T1000 (cell line): ENCODE data around the gene HTD2.

Experiments
- DNase-seq: peaks from one replicate; lab custom pipeline; 2025; ENCODE audit warnings: mixed read lengths; lab: John Stamatoyannopoulos, UW

Gene HTD2

DNA sequence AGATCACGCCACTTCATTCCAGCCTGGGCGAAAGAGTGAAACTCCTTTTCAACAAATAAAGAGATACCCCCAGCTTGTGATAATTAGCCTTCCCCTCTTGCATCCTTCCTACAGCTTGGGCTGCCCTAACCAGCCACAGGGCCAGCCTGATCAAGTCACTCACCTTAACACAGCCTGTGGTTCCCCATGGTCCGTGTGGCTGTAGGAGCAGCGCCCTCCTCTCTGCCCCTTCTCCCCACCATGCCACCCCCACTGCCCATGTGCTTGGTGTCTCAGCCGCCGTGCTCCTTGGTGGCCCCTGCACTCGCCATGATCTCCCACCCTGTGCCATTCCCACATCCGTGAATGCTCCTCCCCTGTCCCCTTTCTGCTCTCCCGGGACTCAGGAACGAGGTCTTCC lies 13.5 kb upstream of the HTD2 start:
- no peak for DNase-seq

DNA sequence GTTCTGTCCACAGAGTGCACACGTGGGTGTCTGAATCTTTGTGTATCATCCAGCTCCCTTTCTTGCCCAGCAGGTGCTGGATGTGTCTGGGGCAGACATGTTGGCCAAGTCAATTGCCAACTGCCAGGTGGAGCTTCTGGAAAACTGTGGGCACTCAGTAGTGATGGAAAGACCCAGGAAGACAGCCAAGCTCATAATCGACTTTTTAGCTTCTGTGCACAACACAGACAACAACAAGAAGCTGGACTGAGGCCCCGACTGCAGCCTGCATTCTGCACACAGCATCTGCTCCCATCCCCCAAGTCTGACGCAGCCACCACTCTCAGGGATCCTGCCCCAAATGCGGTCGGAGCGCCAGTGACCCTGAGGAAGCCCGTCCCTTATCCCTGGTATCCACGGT lies 12.8 kb upstream of the HTD2 start:
- no peak for DNase-seq

DNA sequence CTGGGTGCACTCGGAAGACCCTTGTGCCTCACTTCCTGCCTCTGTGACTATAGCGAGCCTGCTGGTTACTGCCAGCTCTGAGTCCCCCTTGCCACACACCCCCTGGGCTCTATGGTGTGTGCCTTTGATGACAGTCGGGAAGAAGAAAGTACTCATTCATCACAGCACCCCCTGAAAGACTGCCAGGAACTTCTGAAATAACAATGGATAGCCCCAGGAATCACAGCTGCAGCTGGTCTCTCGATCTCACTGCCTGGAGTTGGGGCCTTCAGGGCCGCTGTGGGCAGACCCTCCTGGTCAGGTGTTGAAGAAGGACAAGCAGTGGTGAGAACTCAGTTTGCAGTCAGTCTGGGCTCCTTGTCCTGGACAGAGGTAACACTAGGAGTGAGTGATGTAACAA lies 10.1 kb upstream of the HTD2 start:
- DNase-seq, result no peak

DNA sequence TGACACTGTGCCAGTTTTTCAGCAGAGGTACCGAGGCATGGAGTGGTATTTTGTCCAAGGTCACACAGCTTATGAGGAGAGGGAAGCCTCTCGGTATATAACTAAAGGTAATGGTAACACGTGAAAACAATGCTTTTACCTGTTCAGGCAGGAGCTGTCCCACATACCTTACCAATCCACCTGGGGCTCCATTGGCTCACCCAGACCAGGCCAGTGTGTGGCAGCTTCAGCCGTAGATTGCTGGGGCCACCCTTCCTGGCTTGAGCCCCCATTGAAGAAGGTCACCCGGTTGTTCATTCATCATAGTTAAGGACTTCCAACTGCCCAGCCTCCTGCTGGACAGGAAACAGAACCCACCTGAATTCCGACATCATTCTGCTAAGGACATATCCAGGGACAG lies 9.5 kb upstream of the HTD2 start:
- no peak for DNase-seq

DNA sequence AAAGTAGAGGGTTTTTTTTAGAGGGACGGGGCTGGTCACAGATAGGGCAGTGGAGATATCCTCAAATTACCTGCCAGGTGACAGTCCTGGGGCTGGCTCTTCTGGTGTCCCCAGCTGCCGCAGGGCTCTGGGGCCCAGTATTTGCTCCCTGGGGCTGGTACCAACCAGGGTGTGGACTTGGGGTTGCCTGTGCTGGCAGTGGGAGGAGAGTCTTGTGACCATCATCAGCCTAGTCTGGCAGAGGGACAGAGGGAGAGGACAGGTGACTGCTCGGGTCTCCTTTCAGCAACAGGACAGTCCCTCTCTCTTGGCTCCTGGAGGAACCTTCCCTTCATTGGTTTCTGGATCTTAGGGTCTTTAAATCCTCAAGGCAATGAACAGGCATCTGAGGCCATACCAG lies 8.1 kb upstream of the HTD2 start:
- no peak for DNase-seq

DNA sequence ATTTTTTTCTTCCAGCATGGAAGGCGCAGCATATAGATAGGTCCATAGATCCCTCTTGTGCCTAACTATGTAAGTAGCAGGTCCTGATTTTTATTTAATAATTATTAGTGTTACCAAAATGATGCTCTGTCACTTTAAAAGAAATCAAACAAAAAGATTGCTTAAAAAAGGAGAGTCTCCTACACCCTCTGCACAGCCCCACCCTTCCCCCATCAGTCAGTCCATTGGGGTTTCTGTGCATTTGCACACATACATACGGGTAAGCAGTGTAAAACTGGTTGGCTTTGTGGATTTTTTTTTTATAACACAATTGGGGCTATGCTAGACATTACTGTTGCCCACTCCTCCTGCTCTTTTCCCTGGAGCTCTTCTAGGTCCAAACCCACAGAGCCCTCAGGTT lies 7.2 kb upstream of the HTD2 start:
- no peak for DNase-seq

DNA sequence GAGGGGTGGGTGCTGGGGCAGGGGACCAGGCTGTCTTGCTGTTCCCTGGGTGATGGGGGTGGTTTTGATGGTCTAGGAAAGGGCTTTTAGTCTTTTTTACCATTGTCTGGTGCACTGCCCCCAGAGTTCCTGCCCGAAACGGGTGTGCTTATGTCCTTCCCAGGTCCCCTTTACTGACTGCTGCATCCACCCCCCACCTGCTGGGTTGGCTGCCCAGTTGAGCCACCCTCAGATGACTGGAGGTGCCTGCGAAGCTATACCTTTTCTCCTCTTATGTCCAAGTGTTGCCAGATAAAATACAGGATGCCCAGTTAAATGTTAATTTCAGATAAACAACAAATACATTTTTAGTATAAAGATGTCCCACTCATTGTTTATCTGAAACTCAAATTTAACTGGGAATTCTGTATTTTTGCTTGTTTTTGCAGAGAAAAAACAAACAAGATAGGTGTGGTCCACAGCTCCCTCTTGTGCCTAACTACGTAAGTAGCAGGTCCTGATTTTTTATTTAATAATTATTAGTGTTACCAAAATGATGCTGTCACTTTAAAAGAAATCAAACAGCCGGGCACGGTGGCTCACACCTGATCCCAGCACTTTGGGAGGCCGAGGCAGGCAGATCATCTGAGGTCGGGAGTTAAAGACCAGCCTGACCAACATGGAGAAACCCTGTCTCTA lies 6.3 kb upstream of the HTD2 start:
- DNase-seq, result no peak

DNA sequence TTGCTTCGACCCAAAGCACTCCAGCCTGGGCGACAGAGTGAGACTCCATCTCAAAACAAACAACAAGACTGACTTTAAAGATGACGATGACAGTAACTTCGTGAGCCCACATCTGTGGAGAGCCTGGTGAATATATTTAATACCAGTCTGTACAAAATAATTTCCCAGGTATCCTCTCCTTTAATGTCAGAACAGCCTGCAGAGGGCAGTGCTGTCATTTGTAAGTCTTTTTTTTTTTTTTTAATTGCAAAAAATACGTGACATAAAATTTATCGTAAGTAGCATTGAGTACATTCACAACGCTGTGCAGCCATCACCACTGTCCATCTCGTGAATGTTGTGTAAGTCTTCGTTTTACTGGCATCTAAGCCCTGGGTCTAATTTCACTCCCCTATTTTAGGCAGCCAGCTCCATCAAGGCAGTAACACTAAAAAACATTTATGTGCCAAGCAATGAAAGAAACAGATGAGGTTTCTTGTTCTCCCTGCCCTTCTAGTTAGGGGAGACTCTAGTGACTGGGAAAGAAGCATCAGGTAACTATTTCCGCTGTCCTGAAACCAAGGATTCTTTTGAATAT lies 1.4 kb downstream of the HTD2 start:
- DNase-seq, result no peak

DNA sequence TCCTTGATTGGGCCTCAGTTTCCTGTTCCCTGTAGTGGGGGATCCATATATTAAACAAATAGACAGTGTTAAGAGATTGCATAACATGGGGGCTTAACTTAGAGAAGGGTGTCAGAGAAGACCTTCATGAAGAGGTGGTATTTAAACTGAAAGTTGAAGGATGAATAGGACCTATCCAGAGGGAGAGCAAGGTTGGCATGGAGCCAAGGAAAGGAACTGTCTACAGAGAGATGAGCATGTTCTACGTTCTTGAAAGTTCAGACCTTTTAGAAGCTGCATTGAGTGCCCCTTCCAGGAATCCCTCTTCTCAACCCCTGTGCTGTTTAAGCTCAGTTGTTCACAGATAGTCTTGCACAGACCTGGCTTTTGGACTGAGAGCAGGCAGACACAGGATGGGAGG lies 2.4 kb downstream of the HTD2 start:
- DNase-seq, result no peak

DNA sequence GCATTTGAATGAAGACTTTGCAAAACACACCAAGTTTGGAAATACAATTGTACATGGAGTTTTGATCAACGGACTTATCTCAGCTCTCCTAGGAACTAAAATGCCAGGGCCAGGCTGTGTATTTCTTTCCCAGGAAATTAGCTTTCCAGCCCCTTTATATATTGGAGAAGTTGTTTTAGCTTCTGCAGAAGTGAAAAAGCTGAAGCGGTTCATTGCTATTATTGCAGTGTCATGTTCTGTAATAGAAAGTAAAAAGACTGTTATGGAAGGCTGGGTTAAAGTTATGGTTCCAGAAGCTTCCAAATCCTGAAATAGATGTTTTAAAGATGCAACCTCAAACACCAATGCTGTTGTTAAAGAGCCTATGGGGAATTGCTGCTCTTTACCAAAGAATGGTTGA lies 11.5 kb downstream of the HTD2 start:
- DNase-seq, result no peak

DNA sequence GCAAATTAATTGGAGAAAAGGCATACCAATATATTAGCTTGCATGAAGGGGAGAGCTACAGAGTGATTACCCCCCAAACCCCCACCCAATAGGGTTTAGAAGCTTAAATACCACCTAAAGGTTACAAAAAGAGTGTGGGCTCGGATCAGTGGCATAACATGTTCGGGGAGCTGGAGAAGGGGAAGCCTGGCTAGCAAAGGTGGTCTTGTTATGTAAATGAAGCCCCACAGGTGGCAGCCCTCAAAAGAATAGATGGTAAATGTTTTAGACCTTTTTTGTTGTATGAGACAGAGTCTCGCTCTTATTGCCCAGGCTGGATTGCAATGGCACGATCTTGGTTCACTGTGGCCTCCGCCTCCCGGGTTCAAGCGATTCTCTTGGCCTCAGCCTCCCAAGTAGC lies 15.5 kb downstream of the HTD2 start:
- no peak for DNase-seq

DNA sequence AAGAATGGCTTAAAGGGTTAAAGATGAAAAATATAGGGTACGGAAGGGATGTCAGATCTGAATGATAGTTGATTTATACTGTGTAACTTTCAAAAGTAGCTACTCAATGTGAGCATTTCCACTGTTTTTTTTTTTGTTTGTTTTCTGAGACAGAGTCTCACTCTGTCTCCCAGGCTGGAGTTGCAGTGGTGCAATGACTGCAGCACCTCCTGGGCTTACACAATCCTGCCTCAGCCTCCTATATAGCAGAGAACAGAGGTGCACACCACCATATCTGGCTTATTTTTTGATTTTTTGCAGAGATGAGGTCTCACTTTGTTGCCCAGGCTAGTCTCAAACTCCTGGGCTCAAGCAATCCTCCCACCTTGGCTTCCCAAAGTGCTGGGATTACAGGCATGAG lies 16.5 kb downstream of the HTD2 start:
- no peak for DNase-seq

DNA sequence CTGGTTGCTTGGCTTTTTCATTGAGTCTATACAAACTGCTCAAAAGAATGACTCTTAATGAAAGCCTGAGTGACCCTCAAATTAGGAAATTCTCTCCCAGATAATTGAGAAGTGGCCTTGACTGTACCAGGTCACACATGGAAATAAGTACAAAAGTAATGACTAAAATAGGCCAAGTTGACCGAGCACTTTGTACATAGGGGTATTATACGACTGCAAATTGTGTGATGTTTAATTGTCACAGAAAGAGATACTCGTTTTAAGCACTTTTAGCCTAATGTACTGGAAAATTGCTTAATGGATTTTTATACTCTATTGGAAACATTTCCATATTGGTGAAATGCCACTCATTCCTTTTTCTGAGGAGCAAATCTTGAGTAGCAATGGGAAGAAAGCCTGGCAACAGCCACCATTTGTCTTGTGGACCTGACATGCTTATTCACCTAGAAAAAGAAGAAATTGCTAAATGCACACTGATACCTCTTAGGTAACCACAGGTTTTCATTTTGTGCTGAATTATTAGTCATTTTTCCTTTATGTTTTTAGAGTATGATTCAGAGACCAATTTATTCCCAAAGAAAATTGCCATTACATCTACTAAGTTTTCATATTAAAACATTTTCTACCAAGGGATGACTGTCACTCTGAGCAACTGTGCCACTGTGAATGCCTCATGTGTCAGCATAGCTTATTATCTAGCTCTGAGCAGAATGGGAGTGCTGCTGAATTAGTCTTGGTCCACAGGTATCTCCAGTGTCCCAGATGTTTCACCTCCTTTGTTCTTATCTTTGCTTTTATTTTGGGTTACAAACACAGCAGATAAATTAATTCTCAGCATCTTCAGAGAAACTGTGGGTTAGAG lies 17.4 kb downstream of the HTD2 start:
- no peak for DNase-seq

DNA sequence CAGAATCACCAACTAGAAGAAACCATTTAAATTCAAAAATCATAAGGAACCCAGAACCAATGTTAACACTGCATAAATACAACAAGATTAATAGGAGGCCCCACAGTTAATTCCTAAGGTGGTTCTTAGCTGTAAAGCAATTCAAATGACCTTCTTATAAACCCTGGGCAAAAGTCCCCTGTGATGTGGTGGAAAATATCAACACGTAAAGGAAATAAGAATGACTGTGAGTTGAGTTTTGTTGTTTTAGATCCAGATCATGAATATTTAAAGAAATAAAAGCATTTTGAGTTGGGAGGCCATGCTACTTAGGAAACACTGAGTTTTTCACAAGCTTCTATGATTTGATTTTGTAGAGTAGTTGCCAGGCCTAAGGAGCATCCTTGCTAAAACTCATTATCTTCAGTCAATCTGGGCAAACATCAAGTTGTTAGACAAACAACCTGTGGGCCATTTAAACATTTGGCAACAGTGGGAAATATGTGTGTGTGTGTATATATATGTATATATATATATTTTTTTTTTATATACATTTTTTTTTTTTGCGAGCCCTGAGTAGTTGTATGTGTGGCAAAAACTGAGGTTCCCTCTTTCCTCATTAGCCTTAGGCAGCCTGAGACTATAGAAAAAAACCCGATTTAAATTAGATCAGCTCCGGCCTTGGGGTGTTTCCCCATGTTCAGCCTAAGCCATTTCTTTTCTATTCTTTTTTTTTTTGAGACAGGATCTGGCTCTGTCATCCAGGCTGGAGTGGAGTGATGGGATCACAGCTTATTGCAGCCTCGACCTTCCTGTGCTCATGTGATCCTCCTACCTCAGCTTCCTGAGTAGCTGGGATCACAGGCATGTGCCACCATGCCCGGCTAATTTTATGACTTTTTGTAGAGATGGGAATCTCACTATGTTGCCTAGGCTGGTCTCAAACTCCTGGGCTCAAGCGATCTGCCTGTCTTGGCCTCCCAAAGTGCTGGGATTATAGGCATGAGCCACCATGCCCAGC lies 18.4 kb downstream of the HTD2 start:
- DNase-seq, result no peak

DNA sequence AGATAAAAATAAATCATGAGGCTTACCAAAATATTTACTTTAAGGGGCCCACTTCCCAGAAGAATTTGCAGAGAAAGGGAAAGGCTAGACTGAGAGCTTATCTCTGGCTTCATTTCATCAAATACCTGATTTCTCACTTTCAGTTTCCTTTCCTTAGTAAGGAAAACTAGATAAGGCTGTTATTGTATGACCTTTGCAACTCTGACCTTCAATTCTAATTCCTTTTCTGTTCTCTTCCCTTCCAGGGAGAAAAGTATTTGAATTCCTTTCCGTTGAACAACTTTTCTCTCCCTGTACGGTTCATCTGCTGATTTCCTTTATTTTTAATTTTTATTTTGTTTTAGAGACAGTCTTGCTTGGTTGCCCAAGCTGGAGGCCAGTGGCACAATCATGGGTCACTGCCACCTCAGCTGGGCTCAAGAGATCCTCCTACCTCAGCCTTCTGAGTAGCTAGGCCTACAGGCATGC lies 19.2 kb downstream of the HTD2 start:
- no peak for DNase-seq

DNA sequence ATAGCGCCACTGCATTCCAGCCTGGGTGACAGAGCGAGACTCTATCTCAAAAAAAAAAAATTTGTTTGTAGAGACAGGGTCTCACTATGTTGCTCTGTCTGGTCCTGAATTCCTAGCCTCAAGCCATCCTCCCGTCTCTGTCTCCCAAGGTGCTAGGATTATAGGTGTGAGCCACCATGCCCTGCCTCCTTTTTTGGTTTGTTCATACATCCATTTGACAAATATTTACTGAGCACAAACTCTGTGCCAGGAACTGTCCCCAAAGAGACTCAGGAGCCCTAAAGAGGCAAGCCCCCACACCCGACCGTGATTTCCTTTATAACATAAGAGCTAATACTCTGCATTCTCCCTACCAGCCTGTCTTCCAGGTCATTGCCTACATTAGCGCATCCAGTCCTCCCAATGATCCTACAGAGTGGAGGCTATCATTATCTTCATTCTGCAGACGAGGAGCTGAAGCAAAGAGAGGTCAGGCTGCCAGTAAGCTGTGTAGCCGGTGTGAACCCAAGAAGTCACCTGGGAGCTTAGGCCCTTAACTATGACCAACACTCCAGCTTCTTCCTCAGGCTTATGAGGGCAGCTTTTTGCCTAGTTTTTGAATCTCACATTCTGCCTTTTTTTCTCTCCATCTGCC lies 20.1 kb downstream of the HTD2 start:
- DNase-seq, result no peak

DNA sequence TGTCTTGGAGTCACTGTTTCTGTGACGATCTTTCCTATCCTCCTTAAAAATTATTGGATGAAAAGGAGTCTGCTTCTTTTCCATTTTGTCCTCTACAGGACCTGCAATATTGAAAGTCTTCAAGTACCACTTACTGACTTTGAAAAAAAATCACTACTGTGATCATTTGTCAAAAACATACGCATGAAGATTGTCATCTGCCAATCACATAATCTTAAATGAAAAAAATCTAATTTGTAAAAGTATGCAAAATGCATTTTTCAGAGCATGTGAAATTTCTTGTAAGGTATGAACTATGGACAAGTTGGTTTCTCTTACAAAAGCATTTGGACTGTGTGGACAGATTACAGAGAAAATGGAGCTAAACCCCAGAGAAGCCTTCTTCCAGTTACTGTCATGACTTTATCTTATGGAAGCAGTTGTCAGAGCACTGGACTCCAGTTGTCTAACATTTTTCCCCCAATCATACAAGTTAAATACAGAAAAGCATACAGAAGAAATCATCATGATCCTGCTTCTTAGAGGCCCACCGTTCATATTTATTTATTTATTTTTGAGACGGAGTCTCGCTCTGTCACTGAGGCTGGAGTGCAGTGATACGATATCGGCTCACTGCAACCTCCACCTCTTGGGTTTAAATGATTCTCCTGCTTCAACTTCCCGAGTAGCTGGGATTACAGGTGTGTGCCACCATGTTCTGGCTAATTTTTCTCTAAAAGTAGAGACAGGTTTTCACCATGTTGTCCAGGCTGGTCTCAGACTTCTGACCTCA lies 23.0 kb downstream of the HTD2 start:
- DNase-seq, result no peak

DNA sequence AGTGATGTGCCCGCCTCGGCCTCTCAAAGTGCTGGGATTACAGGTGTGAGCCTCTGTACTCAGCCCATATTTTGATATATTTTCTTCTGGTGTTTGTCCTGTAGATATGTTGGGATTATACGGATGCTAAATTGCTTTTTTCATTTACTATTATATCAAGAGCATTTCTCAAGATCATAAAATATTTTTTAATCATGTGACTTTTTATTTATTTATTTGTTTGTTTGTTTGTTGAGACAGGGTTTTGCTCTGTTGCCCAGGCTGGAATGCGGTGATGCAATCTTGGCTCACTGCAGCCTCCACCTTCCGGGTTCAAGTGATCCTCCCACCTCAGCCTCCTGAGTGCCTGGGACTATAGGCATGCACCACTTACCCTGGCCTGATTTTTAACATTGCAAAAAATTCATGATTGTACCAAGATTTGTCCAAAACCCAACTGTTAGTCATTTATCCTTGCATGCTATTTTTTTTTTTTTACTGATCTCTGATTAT lies 23.6 kb downstream of the HTD2 start:
- no peak for DNase-seq

DNA sequence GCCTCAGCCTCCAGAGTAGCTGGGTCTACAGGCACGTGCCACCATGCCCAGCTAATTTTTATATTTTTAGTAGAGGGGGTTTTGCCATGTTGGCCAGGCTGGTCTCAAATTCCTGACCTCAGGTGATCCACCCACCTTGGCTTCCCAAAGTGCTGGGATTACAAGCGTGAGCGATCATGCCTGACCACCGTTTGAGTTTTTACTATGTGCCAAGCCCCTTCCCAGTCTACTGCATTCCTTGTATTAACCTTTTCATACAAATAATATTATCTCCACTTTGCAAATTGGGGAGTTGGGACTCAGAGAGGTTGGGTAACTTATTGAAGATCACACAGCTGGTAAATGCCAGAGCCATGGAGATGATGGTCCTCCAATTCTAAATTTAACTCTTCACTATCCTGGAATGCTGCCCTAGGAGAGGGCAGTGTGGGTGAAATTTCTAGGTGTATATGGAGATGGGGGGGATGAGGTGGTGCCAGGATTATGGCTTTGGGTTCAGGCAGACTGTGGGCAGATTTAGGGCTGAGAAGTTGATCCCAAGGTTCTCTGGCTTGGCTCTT lies 25.4 kb downstream of the HTD2 start:
- DNase-seq, result no peak

DNA sequence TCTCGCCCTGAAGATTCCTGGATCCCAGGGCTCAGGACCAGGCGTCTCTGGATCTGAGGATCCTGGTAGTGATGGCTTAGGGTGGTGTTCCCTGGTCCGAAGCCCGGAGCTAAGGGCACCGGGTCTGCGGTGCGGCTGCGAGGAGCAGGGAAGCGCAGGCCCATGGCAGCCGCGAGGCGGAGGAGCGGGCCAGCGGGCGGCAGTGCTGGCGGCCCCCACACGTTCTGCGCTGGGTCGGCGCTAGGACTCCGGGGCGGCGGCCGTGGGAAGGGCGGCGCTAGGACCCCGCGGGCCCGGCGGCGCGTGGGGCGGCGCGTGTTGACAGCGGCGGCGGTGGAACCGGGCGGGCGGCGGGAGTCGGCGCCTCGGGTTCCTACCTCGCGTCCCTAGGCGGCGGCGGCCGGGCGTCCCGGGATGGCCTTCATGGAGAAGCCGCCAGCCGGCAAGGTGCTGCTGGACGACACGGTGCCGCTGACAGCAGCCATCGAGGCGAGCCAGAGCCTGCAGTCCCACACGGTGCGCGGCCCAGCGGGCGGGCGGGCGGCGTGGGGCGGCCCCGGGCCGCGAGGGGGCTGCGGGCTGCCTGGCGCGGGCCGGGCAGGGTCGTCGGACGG lies 26.4 kb downstream of the HTD2 start, which contains the start of gene PXK:
TSS of gene PXK (plus strand) at position 318 of the 614 bp plus-strand sequence. CDS start at position 415, 97 bp downstream.
- peak; percentile 74 for DNase-seq
